ENCODE measurements around the gene BTG4. TPM values are rescaled to one million over a fixed set of nuclear protein-coding genes. Genes with fewer than 3 reads are reported as not detected.

BTG4 gene
- total RNA-seq, 1 donor from 2014 or later = 0.50 TPM

DNA sequence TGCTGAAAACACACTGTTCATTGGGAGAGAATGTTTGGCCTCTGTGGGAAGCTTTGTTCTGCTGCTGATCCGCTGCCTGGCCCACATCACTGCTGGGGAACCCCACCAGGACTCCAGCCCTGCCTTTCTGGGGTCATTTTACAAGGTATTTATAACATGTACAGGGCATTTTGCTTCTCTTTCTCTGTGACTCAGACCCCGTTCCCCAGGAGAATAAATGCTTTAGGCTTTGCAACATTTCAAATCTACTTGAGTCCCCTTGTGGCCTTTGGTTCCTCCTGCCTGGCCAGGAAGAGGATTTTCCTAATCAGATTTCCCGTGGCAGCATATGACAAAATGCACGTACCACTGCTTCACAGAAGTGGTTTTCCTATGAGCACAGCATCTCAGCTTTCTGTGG, 43.0 kb downstream of the BTG4 start:
- no peak overlapping the region for H3K4me3 ChIP-seq (ENCODE audit: insufficient read depth, low read depth, low read length)
- Mint-ChIP-seq H3K4me1 (ENCODE audit: low read depth, unreplicated experiment) (peaks cover 15% of the 10 kb centered on the region), H3K4me3 (ENCODE audit: unreplicated experiment) (no peak overlapping the region), H3K27me3 (ENCODE audit: low read depth, unreplicated experiment) (no peaks in the 10 kb centered on the region), H3K9me3 (ENCODE audit: unreplicated experiment) (no peaks in the 10 kb centered on the region), H3K27ac (ENCODE audit: unreplicated experiment) (no peak overlapping the region), H3K36me3 (ENCODE audit: low read depth, unreplicated experiment) (no peaks in the 10 kb centered on the region)
- no peak overlapping the region for H2AFZ ChIP-seq (ENCODE audit: low read depth, low read length)
- H3K27ac ChIP-seq (ENCODE audit: low read depth, low read length) = no peak overlapping the region
- DNase-seq (ENCODE audit: low read depth) = peak; percentile 2
- H3K36me3 ChIP-seq (ENCODE audit: insufficient read depth, low read length) = no peaks in the 10 kb centered on the region
- no peak overlapping the region for H3K9ac ChIP-seq (ENCODE audit: low read length)
- no peaks in the 10 kb centered on the region for H3K79me2 ChIP-seq (ENCODE audit: insufficient read depth, low read length)
- no peak for TF ChIP-seq EZH2 (IDR thresholded peaks at IDR 0.05; ENCODE audit: insufficient read depth, low read length)
- TF ChIP-seq CTCF (IDR thresholded peaks at IDR 0.05; ENCODE audit: insufficient read depth, low read depth, low read length) = no peak
- FAIRE-seq = no peak
- H4K20me1 ChIP-seq (ENCODE audit: insufficient read depth, low read length) = no peaks in the 10 kb centered on the region
- H3K4me1 ChIP-seq (ENCODE audit: insufficient read depth, low read length) = no peaks in the 10 kb centered on the region
- no peaks in the 10 kb centered on the region for H3K27me3 ChIP-seq (ENCODE audit: insufficient read depth, low read length)
- H3K9me3 ChIP-seq (ENCODE audit: insufficient read depth, low read depth, low read length) = no peaks in the 10 kb centered on the region
- H3K4me2 ChIP-seq (ENCODE audit: low read length) = no peak overlapping the region

GRCh38 chr11:111466615-111467014, 45.6 kb downstream of the BTG4 start:
- no peak overlapping the region for H2AFZ ChIP-seq (ENCODE audit: low read depth, low read length)
- no peak overlapping the region for H3K4me3 ChIP-seq (ENCODE audit: insufficient read depth, low read depth, low read length)
- no peak overlapping the region for H3K9ac ChIP-seq (ENCODE audit: low read length)
- H3K27me3 ChIP-seq (ENCODE audit: insufficient read depth, low read length) = no peaks in the 10 kb centered on the region
- FAIRE-seq (no peak), DNase-seq (ENCODE audit: low read depth) (no peak)
- H3K9me3 ChIP-seq (ENCODE audit: insufficient read depth, low read depth, low read length) = no peaks in the 10 kb centered on the region
- Mint-ChIP-seq H3K4me1 (ENCODE audit: low read depth, unreplicated experiment) (peaks cover 15% of the 10 kb centered on the region), H3K9me3 (ENCODE audit: unreplicated experiment) (no peaks in the 10 kb centered on the region), H3K27me3 (ENCODE audit: low read depth, unreplicated experiment) (peaks cover 8% of the 10 kb centered on the region), H3K27ac (ENCODE audit: unreplicated experiment) (no peak overlapping the region), H3K36me3 (ENCODE audit: low read depth, unreplicated experiment) (no peaks in the 10 kb centered on the region), H3K4me3 (ENCODE audit: unreplicated experiment) (no peak overlapping the region)
- H3K4me2 ChIP-seq (ENCODE audit: low read length) = no peak overlapping the region
- H3K27ac ChIP-seq (ENCODE audit: low read depth, low read length) = no peak overlapping the region
- no peaks in the 10 kb centered on the region for H3K79me2 ChIP-seq (ENCODE audit: insufficient read depth, low read length)
- no peak for TF ChIP-seq CTCF (IDR thresholded peaks at IDR 0.05; ENCODE audit: insufficient read depth, low read depth, low read length)
- TF ChIP-seq EZH2 (IDR thresholded peaks at IDR 0.05; ENCODE audit: insufficient read depth, low read length) = no peak
- no peaks in the 10 kb centered on the region for H3K4me1 ChIP-seq (ENCODE audit: insufficient read depth, low read length)
- H3K36me3 ChIP-seq (ENCODE audit: insufficient read depth, low read length) = no peaks in the 10 kb centered on the region
- H4K20me1 ChIP-seq (ENCODE audit: insufficient read depth, low read length) = no peaks in the 10 kb centered on the region

DNA sequence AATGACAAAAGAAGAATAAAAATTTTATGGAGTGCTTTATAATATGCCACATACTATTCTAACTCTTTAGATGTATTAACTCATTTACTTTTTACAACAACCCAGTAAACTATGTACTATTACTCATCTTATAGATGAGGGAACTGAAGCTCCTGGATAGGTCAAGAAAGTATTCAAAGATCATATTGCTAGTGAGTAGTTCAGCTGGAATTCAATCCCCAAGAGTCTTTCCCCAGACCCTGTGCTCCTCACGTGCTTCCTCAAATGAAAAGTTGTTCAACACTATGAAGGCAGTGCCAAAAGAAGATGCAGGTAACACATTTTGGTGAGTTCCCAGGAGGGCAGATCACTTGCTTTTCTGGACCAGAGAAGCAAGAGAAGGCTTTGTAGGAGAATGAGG, 46.8 kb downstream of the BTG4 start:
- Histone ChIP-seq H3K4me3 (ENCODE audit: insufficient read depth, low read depth, low read length) (no peak overlapping the region), H3K9ac (ENCODE audit: low read length) (no peak overlapping the region), H3K4me1 (ENCODE audit: insufficient read depth, low read length) (no peaks in the 10 kb centered on the region), H3K4me2 (ENCODE audit: low read length) (no peak overlapping the region), H3K27ac (ENCODE audit: low read depth, low read length) (no peak overlapping the region), H2AFZ (ENCODE audit: low read depth, low read length) (no peak overlapping the region), H3K79me2 (ENCODE audit: insufficient read depth, low read length) (no peaks in the 10 kb centered on the region), H3K36me3 (ENCODE audit: insufficient read depth, low read length) (no peaks in the 10 kb centered on the region), H4K20me1 (ENCODE audit: insufficient read depth, low read length) (no peaks in the 10 kb centered on the region), H3K27me3 (ENCODE audit: insufficient read depth, low read length) (no peaks in the 10 kb centered on the region), H3K9me3 (ENCODE audit: insufficient read depth, low read depth, low read length) (no peaks in the 10 kb centered on the region)
- DNase-seq (ENCODE audit: low read depth) (peak; percentile 49), FAIRE-seq (no peak)
- Mint-ChIP-seq H3K9me3 (ENCODE audit: unreplicated experiment) (no peaks in the 10 kb centered on the region), H3K4me3 (ENCODE audit: unreplicated experiment) (no peak overlapping the region), H3K27me3 (ENCODE audit: low read depth, unreplicated experiment) (peaks cover 12% of the 10 kb centered on the region), H3K4me1 (ENCODE audit: low read depth, unreplicated experiment) (peaks cover 15% of the 10 kb centered on the region), H3K36me3 (ENCODE audit: low read depth, unreplicated experiment) (no peaks in the 10 kb centered on the region), H3K27ac (ENCODE audit: unreplicated experiment) (no peak overlapping the region)
- no peak for TF ChIP-seq CTCF (IDR thresholded peaks at IDR 0.05; ENCODE audit: insufficient read depth, low read depth, low read length)
- TF ChIP-seq EZH2 (IDR thresholded peaks at IDR 0.05; ENCODE audit: insufficient read depth, low read length) = no peak
